COR-L47 (cell line): ENCODE results near the gene POP4.

ENCODE experiments used
- DNase-seq: peaks from one replicate; lab custom pipeline; 2025; lab: John Stamatoyannopoulos, UW

The POP4 gene

DNA sequence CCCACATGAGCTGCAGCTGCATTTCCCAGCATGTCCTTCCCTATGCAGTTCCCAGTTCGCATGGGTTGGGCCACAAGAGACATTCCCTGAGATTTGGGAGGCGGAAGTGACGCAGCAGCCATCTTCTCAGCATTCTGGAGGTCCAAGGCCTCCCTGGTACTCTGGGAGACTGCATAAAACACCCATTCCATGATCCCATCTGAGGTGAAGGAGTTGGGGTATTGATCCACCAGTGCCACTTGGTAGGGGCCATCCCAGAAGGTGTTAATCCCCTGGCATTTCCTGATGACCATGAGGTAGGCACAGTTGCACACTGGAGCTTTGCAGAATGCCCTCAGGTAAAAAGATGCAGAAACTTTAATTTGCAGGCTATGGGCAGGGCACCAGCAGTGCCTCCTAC lies 25.4 kb downstream of the POP4 start:
- no peak for DNase-seq

DNA sequence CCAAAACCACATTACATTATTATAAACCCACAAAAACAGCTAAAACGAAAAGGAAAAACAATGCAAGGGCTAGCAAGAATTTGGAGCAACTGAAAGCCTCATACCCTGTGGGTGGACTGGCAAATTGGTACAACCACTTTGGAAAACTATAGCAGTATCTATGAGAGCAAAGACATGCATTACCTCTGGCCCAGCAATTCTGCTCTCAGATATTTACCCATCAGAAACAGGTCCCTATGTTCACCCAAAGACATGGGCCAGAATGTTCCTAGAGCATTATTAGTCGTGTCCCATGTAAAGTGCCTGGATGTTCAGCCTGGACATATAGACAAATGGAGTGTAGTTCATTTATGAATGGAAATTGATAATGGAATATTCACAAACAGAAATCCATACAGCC lies 27.9 kb downstream of the POP4 start:
- DNase-seq = no peak

GRCh38 chr19:29634423-29635130 lies 28.5 kb downstream of the POP4 start:
- no peak for DNase-seq

DNA sequence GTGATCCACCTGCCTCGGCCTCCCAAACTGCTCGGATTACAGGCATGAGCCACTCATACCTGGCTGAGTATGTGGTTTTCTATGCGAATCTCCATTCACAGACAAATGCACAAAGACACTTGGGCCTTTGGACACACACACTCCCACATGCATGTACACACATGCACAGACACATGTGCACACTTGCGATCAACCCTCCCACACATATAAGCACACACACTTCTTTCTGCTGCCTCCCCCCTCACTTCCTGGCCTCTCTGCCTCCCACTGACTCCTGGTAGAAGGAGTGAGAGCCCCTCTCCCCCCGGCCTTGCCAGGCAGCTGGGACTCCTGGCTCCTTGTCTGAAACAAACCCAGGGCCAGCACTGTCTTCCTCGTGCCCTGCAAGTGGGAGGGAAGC lies 29.9 kb downstream of the POP4 start:
- no peak for DNase-seq

DNA sequence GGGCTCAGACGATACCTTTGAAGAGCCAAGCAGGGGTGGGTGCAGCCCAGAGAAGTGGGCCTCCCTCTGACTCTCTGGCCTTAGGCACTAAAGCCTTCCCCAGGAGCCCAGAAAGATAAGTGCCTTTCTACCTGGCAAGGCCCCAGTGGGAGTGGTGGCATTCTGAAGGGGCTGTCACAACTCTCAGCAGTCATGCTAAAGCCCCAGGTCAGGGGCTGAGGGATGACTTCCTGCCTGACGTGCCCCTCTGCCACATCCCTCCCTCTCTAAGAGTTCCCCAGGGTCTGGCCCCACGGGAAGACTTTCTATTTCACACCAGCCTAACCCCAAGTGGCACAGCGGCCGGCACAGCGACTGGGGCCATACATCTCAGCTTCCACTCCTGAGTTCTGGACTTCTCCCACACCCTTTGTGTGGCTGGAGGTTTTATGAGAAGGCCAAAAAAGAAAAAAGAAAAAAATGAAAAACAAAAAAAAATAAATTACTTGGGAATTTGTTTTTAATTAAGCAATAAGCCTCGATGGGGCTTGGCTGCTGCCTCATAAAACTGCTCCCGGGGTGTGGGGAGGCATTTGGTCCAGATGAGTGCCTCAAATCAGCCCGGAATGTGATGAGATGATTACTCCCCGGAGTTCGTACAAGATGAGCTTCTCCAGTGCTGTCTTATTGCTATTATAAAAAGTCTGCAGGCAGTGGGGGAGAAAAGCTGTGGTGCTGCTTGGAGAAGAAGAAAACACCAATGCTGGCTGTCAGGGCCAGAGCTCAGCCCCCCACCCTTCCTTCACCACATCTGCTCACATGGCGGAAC lies 30.7 kb downstream of the POP4 start:
- no peak for DNase-seq

DNA sequence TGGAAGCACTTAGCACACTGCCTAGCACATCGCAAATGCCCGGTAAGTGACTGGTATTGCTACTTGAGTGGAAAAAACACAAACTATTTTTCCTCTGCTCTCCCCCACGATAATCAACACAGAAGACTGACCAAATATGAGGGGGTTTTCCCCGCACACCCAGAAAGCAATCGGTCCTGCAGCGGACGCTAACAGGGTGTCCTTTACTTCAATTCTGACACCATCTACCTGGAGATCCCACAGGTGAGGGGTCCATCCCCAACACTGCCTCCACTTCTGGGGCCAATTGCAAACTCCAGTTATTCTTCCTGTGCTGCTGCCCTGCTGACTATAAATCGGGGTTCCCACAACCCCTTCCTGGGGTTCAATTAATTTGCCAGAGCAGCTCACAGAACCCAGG lies 33.0 kb downstream of the POP4 start:
- no peak for DNase-seq

GRCh38 chr19:29640231-29640630 lies 34.1 kb downstream of the POP4 start:
- DNase-seq = no peak

- no peak for DNase-seq
These were observed 35.5 kb downstream of the POP4 start for GRCh38 chr19:29641597-29641996.

- DNase-seq = no peak
These were observed 37.4 kb downstream of the POP4 start for GRCh38 chr19:29643361-29643935.

GRCh38 chr19:29644210-29644609 lies 38.1 kb downstream of the POP4 start:
- DNase-seq = no peak

DNA sequence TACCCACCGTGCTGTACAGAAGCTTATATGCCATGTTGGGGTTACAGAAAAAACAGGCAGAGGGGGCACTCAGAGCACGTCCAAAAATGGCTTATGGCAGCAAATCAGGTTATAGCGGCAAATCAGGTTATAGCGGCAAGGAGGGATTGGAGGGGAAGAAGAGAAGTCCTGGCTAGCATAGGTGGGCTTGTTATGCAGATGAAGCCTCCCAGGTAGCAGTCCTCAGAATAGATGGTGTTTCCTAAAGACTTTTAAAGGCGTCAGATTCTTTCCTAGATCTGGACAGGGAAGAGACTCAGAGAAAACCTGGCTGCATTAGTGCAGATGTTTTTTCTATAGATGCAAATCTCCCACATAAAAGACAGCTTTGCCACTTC lies 39.4 kb downstream of the POP4 start:
- no peak for DNase-seq

DNA sequence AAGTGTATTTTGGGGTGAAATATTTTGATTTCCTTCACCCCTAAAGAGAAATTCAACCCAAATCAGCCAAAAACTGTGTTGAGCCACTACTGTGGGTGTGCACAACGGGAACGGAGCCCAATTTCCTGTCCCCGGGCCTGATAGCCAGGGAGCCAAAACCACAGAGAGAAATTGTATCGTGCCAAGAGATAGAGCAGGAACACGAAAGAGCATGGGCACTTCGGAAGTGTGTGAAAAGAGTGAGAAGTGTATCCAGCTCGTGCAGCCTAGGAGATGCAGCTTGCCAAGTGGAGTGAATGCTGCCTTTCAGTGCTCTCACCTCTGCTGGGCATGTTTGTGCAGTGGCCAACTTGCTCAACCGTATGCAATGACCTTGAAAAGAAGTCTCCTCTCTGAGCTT lies 39.8 kb downstream of the POP4 start:
- no peak for DNase-seq

- DNase-seq = no peak
These were observed 44.8 kb downstream of the POP4 start for GRCh38 chr19:29650772-29651387.

DNA sequence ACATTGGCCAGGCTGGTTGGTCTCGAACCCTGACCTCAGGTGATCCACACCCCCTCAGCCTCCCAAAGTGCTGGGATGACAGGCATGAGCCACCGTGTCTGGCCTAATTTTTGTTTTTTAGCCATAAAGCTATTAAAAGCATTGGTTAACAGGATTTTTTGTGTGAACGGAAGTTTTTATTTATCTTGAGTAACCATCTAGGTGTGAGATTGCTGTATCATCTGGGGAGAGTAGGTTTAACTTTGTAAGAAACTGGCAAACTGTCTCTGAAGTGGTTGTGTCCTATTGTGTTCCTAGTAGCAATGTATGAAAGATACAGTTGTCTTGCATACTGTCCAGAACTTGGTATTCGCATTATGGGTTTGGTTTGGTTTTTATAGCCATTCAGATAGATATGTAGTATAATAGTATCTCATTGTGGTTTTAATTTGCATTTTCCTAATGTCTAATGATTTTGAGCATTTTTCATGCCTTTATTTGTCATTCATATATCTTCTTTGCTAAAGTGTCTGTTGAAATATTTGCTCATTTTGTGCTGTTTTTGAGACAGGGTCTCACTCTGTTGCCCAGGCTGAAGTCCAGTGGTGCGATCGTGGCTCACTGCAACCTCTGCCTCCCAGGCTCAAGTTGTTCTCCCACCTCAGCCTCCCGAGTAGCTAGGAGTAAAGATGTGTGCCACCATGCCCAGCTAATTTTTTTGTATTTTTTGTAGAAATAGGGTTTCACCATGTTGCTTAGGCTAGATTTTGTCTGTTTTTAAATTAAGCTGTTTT lies 45.7 kb downstream of the POP4 start:
- no peak for DNase-seq

- no peak for DNase-seq
These were observed 47.3 kb downstream of the POP4 start for GRCh38 chr19:29653398-29653797.

DNA sequence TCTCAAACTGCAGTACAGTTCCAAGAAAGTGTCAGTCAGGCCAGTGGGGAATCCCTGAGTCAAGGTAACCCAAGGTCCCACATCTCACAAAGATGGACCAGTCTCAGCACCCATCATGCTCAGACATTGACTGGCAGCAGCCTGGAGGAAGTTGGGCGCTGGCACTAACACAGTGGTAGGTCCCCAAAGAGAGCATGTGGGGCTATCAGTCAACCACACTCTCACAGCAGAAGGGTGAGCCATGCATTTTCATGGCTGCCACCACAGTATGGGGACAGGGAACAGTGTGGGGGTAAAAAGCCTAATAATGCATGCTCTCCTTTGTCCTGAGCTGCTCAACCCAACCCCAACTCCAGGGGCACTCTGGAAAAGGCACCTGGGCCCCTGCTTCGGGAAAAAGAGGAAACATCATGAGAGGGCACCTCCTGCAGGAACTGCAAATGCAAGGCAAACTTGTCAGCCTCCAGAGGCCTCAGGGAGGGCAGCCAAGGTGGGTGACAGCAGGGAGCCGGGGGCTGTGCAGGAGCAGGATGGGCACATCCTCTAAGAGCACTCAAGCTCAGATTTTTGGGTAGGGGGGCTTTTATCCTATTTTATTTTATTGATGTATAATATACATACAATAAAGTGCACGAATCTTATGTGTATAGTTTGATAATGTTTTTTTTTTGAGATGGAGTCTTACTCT lies 49.7 kb downstream of the POP4 start:
- no peak for DNase-seq

- no peak for DNase-seq
These were observed 52.3 kb downstream of the POP4 start for GRCh38 chr19:29658221-29658991.

DNA sequence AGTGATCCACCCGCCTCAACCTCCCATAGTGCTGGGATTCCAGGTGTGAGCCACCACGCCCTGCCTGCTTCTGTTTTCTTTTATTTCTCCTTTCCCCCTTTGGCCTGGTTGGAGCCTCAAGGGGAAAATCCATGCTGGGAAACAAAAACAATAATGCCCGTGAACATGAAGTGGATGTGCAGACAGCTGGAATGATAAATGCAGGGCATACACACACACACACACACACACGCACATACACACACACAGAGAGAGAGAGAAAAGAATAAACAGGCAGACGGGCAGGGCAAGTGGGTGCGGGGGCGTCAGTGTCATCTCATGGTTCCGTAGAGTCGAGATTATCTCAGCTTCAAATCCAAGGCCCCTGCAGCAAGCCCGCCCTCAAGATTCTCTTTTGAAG lies 54.8 kb downstream of the POP4 start:
- DNase-seq = no peak

DNA sequence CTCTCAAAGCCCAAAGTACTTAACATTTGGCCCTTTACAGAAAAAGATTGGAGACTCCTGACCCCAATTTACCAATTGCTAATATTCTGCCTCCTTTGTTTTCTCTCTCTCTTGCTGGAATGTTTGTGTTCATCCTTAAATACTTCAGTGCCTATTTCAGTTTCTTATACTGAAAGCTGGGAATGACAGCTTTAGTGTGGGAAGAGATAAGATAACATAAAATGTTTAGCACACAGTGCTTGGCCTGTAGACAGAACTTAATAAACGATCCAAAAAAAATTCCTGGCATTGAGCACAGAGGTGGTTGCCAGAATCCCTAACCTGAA lies 56.2 kb downstream of the POP4 start:
- DNase-seq = no peak

DNA sequence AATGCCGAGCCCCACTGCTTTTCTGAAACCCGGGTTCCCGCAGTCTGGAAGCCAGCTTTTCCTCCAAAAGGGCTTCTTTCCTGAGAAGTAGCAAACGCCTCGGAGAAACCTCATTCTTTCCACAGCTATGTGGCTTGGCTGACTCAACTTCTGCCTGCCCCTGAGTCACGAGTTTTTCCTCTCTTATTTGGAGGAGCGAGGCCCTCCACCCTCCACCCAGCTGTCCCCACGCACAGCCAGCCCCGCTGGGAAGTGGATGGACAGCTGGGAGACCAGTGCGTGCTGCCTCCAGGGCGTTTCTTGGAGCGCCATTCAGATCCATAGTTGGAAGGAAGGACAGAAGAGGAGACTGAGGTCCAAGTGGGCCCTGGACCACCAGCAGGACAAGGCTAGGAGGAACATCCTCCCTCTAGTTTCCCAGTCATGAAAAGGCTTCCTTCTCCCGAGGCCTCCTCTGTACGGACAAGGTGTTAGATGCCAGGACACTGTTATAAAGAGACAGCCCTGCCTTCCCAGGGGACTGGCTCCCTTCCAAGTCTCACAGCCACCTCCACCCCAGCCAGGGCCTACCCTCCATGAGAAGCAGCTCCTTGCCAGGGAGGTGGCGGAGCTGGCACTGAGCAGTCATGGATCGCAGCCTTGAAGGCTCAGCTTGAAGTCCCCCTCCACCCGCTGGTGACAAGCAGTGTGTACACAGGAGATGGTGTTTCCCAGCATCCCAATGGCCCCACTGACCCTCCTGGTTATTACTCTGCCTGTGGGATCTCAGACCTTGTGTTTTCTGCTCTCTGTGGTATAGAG lies 56.7 kb downstream of the POP4 start:
- no peak for DNase-seq
